Pancreas (tissue), 10 donors: Measurements from ENCODE around the gene KRT27. TPM values are rescaled to one million over a fixed set of nuclear protein-coding genes. Genes with fewer than 3 reads are reported as not detected.

Source experiments
- ATAC-seq, 4 donors: fragments of 200-7000 bp; cut with Tn5 transposase; one replicate each; pipeline versions ENCODE4 v1.8.0 to v1.9.1; 2020; ENCODE audit warnings: mild to moderate bottlenecking in 4 of 4, moderate library complexity in 4 of 4
- DNase-seq, 6 donors: peaks; one replicate each; pipeline ENCODE4 v3.0.0-alpha.2; 2020
- FAIRE-seq: peaks from 2 replicates; lab custom pipeline; 2012; peaks lifted over from hg19 to GRCh38; lab: Jason Lieb, UNC
- H3K27ac ChIP-seq, 4 donors: fragments of 200-600 bp; sonication (generic); 1 replicate in 3 of 4; 2 replicates in 1 of 4; pipeline versions ENCODE4 v1.5.0 to v1.8.0; 2020
- H3K27me3 ChIP-seq, 4 donors: fragments of 200-600 bp; one replicate each; pipeline ENCODE4 v1.8.0; 2021
- H3K36me3 ChIP-seq, 3 donors: fragments of 200-600 bp; sonication (generic) in 1 of 3; one replicate each; pipeline versions ENCODE4 v1.5.0 to v1.8.0; 2020 to 2021
- H3K4me1 ChIP-seq, 3 donors: fragments of 200-600 bp; one replicate each; pipeline ENCODE4 v1.8.0; 2021
- H3K4me3 ChIP-seq, 4 donors: fragments of 200-600 bp; sonication (generic) in 2 of 4; one replicate each; pipeline versions ENCODE4 v1.5.0 to v1.8.0; 2020 to 2021
- H3K9me3 ChIP-seq, 4 donors: fragments of 200-600 bp; one replicate each; pipeline ENCODE4 v1.8.0; 2021
- CTCF ChIP-seq, 4 donors: fragments of 200-600 bp; sonication (generic) in 3 of 4; IDR thresholded peaks; one replicate each; pipeline versions ENCODE4 v1.5.0 to v1.8.0; 2021; ENCODE audit warnings: antibody characterized with exemption in 4 of 4
- WGBS, 2 donors: extraction: QIAGEN DNeasy Blood & Tissue Kit; methylation state at CpG; one replicate each; pipeline ENCODE4 v1.1.7; 2013; 5-methylcytosine and 5-hydroxymethylcytosine counted together
- intact Hi-C, 3 donors: fragments of 100-400 bp; cut with DNase I; formaldehyde crosslinking; loops; one replicate each; pipeline versions ENCODE4 v1.11.1 to v1.14.2; 2022
- polyA plus RNA-seq, 2 donors: library from polyadenylated mRNA; stranded (reverse); fragments of 200-250 nt; gene quantifications; one replicate each; pipeline ENCODE4 v1.2.3, GENCODE V29; 2013
- total RNA-seq, 6 donors: library from RNA; stranded (reverse); fragmentation: NEBNext Ultra II Directional in 4 of 6; extraction: Animal tissue kit (Norgen Biotek cat#: 25700) in 4 of 6; gene quantifications; one replicate each; pipeline versions ENCODE4 v1.2.1 to v1.2.4, GENCODE V29; 2021 to 2023
- donor health status: healthy with polysubstance abuse.
- donor health status: DM: no; HTN: no; CAD: no; lungs with moderate emphysema.
- donor health status: DM: no; HTN: no; CAD: no.
- donor health status: control.
- donor health status: control.
- donor health status: Bipolar disorder and iron deficiency.
- donor health status: DM: yes; HTN: yes; CAD: no.
- donor health status: DM: no; HTN: no; CAD: no.
- donor health status: DM: no; HTN: no; CAD: no.
- donor health status: DM: yes; HTN: yes; CAD: no.

The KRT27 gene
- total and polyA plus RNA-seq, 8 donors: not detected

- peaks cover 0 to 19% (median 0%) of the 10 kb centered on the region in 4 donors for H3K27me3 ChIP-seq
- FAIRE-seq: no peak
Measured at GRCh38 chr17:40795019-40795667, 12.8 kb upstream of the KRT27 start.

GRCh38 chr17:40794466-40794865, 12.1 kb upstream of the KRT27 start:
- intact Hi-C loops: loop anchor here (5.0 to 10.0 kb wide), 2 partner anchors 177 to 180 kb away; no protein-coding TSS in a partner anchor
- FAIRE-seq (no peak), DNase-seq (no peak), ATAC-seq (no peak)
- no peaks in the 10 kb centered on the region for H3K9me3 ChIP-seq
- no peak overlapping the region for H3K27ac ChIP-seq
- no peaks in the 10 kb centered on the region for H3K36me3 ChIP-seq
- no peak for TF ChIP-seq CTCF (IDR thresholded peaks at IDR 0.05)
- no peak overlapping the region for H3K4me3 ChIP-seq
- 69 to 78% methylated on average over 2 of the region's 2 CpGs for WGBS, 2 donors
- H3K4me1 ChIP-seq: no peaks in the 10 kb centered on the region
- peaks cover 0 to 16% (median 0%) of the 10 kb centered on the region in 4 donors for H3K27me3 ChIP-seq

More at GRCh38 chr17:40795019-40795667, 12.8 kb upstream of the KRT27 start:
- no peaks in the 10 kb centered on the region for H3K4me1 ChIP-seq
- no peak overlapping the region for H3K4me3 ChIP-seq
- TF ChIP-seq CTCF (IDR thresholded peaks at IDR 0.05): no peak
- intact Hi-C loops: loop anchor here in 2 of 3 donors (10.0 kb wide), 1 partner anchor 180 kb away; no protein-coding TSS in a partner anchor
- 48 to 63% methylated on average over 10 of the region's 10 CpGs for WGBS, 2 donors
- ATAC-seq (no peak), DNase-seq (no peak)
- no peaks in the 10 kb centered on the region for H3K9me3 ChIP-seq
- H3K36me3 ChIP-seq: no peaks in the 10 kb centered on the region
- H3K27ac ChIP-seq: no peak overlapping the region

GRCh38 chr17:40793832-40794231, 11.5 kb upstream of the KRT27 start:
- H3K36me3 ChIP-seq: no peaks in the 10 kb centered on the region
- 47 to 54% methylated on average over 10 of the region's 10 CpGs for WGBS, 2 donors
- H3K4me3 ChIP-seq: no peak overlapping the region
- no peak overlapping the region for H3K27ac ChIP-seq
- H3K9me3 ChIP-seq: no peaks in the 10 kb centered on the region
- no peak for FAIRE-seq
- ATAC-seq: no peak
- intact Hi-C loops: loop anchor here (5.0 to 10.0 kb wide), 2 partner anchors 177 to 179 kb away; no protein-coding TSS in a partner anchor
- no peak for TF ChIP-seq CTCF (IDR thresholded peaks at IDR 0.05)
- no peaks in the 10 kb centered on the region for H3K4me1 ChIP-seq
- no peak for DNase-seq
- H3K27me3 ChIP-seq: peaks cover 0 to 11% (median 0%) of the 10 kb centered on the region in 4 donors

- FAIRE-seq (no peak), DNase-seq (no peak), ATAC-seq (peak in 2 of 4 donors; percentile 30 to 54)
- Histone ChIP-seq H3K4me3 (no peak overlapping the region), H3K4me1 (no peaks in the 10 kb centered on the region), H3K27me3 (peaks cover 0 to 5% (median 0%) of the 10 kb centered on the region in 4 donors), H3K36me3 (no peaks in the 10 kb centered on the region), H3K27ac (no peak overlapping the region), H3K9me3 (no peaks in the 10 kb centered on the region)
- intact Hi-C loops: loop anchor here (5.0 to 10.0 kb wide), 2 partner anchors 175 to 177 kb away; no protein-coding TSS in a partner anchor
- 28 to 30% methylated on average over 6 of the region's 6 CpGs for WGBS, 2 donors
- peak in 3 of 4 donors; percentile 21 to 38 (median 30) for TF ChIP-seq CTCF (IDR thresholded peaks at IDR 0.05)
Measured at GRCh38 chr17:40791787-40792436, 9.6 kb upstream of the KRT27 start.
